GM21619 (cell line): ENCODE results near the gene LSAMP.

ENCODE experiments used
- ATAC-seq: cut with Tn5 transposase; IDR thresholded peaks from one replicate; pipeline ENCODE4 v1.9.1; 2021; ENCODE audit not compliant: unreplicated experiment

Gene LSAMP

GRCh38 chr3:116064646-116065045 lies 380.6 kb downstream of the LSAMP start:
- ATAC-seq = no peak

GRCh38 chr3:116059421-116060096 lies 385.7 kb downstream of the LSAMP start:
- ATAC-seq = no peak

- no peak for ATAC-seq
These were observed 386.4 kb downstream of the LSAMP start for GRCh38 chr3:116058844-116059243.

DNA sequence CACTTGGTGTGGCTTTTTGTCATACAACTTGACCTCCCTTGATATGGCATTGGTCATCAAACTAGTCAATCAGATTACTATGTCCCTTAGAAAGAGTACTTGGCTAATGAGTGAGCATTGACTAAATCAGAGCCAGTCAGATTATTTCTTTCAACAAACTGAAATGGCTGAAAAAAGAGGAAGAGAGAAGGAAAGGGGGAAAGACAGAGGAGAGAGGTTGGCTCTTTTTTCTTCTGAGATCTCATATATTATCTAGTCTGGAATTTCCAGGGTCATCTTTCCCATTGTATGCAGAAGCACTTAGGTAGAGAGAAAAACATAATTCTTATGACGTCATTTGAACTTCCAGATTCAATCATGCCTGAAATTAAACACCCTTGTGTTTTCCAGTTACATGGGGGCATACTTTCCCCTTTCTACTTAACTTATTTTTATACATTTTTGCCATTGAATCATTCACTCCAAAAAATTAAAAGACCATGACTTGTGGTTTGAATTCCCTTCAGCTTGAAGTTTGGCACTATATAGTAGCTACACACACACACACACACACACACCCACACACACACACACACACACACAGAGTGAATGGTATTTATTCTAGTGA lies 387.8 kb downstream of the LSAMP start:
- peak; percentile 37 for ATAC-seq

GRCh38 chr3:116056280-116056679 lies 389.0 kb downstream of the LSAMP start:
- ATAC-seq = peak; percentile 88

DNA sequence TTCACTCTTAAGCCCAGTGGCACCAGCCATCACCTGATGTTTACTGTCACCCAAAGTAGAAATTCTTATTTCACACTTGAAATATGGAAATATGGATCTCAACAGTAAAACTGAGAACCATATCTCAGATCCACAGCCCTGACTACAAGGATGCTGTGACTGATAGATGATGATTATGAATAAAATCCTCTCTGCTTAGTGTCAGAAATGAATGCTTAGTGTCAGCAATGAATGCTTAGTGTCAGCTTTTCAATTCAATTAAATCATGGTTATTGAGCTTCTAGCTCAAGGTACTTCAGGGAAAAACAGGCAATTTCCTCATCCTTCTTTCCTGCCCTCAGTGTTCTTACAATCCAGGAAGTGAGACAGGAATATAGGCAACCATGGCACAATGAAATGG lies 392.3 kb downstream of the LSAMP start:
- no peak for ATAC-seq

- ATAC-seq = no peak
These were observed 392.7 kb downstream of the LSAMP start for GRCh38 chr3:116052602-116053001.

- ATAC-seq = no peak
These were observed 393.7 kb downstream of the LSAMP start for GRCh38 chr3:116051586-116051985.

DNA sequence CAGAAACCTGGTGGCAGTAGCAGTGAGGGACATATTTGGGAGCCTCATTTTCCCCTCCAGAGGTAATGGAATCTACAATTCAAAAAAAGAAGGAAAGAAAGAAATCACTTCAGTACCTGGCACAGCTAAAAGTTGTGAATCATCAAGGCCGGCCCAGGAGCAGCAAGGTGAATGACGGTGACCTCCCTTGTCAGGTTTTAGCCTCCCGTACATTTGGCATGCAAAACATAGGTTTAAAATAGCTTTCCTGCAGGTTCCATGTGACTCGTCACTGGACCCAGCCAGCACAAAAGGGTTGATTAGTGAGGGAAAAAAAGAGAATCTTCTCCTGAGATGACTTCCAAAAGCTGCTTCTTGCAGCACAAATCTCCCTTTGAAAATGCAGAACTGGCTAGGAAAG lies 394.2 kb downstream of the LSAMP start:
- peak; percentile 52 for ATAC-seq

DNA sequence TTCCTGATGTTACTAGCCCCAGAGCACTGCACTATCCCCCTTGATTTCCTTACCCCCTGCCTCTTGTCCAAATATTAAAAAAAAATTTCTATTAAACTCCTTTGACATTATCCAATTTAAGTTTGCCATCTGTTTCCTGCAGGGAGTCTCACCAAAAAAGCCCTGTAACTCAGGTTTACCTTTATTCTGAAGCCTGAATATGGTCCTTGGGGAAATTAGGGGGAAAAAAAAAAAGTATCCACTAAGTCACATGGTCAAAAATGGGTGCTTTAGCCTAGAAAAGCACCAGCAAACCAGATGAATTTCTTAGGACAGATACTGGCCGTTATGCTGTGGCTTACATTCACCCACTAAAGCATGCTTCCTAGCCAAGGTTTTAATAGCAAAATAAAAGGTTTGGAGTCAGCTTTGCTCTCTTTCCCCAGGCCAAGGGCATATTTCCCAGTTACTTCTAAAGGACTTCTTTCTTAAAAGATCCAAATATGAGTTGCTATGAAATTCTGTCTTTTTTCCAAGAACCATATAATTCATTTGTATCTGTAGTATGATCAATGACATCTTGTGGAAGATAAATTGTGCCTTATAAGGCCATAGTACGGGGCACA lies 394.9 kb downstream of the LSAMP start:
- no peak for ATAC-seq

GRCh38 chr3:116048991-116049390 lies 396.3 kb downstream of the LSAMP start:
- ATAC-seq = no peak

- ATAC-seq = no peak
These were observed 398.9 kb downstream of the LSAMP start for GRCh38 chr3:116046350-116046749.

- no peak for ATAC-seq
These were observed 400.0 kb downstream of the LSAMP start for GRCh38 chr3:116045314-116045713.

- no peak for ATAC-seq
These were observed 405.1 kb downstream of the LSAMP start for GRCh38 chr3:116040152-116040551.

DNA sequence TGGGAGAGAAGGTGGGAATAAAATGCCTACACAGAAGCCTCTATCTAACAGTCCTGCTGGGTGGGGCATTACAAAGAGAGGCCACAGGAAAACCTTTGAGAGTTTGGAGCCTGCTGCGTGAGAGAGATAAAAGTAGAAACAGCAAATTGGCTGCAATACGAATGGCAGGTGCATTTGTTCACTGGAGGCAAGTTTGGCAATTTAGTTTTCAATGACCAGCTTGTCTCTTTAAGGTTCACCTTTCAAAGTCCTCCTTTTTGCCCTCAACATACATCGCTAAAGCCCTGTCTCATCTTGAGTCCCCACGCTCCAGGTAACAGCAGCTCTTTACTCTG lies 405.7 kb downstream of the LSAMP start:
- ATAC-seq = no peak

- ATAC-seq = no peak
These were observed 406.2 kb downstream of the LSAMP start for GRCh38 chr3:116038968-116039650.

- ATAC-seq = peak; percentile 97
These were observed 407.1 kb downstream of the LSAMP start for GRCh38 chr3:116037954-116038911.

DNA sequence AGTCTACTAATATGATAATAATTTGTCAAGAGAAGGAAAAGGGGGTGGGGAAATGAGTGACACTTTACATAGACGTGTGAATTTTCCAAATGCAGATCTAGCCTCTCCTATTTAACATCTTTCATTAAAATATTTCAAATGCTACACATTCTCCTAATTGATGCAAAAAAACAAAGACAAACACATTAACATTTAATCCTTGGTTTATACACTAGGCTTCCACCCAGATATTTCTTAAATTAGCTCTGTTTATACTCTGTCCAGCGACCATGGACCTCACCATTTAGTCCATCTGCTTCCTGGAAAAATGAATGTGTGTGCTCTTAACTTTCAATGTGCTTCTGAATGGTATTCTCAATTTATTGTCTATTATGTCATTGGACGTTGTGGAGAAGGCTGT lies 409.9 kb downstream of the LSAMP start:
- ATAC-seq = no peak

- ATAC-seq = no peak
These were observed 410.5 kb downstream of the LSAMP start for GRCh38 chr3:116034794-116035193.

DNA sequence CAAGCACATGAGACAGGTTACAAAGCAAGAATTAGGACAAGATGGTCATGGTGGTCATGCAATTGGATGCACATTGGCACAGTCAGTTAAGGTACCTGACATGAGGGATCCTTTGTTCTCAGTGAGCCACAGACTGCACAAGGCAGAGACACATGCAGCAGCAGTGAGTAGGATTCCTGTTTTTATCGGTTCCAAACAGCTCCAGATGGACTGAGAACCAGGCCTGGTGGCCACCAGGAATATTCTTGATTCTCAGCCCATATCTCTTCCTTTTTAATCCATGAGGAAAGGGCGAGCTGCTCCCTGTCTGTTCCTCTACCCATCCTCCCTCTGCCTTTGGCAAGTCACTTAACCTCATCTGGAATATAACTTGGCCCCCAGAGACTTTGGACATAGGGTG lies 411.2 kb downstream of the LSAMP start:
- no peak for ATAC-seq

DNA sequence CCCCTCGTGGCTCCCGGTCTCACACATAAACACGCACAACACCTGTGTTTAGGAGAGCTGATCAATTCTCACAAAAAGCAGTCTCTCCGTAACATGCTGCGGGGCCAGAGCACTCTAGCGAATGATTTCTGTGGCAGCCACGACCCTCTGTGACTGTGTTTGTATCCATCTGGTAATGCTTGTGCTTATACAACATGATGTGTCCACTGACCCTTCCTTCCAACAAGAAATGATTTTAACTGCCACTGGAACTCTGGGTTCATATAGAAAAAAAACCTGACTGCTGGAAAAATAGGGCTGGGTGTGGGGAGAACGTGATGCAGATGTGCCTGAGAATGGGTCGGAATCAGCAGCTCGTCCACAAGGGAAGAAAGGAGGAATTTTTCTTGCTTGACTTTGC lies 411.8 kb downstream of the LSAMP start:
- no peak for ATAC-seq
